ENCODE data around the gene STXBP5. TPM values are rescaled to one million over a fixed set of nuclear protein-coding genes. Genes with fewer than 3 reads are reported as not detected.
"Not testable (repeated sequence)": the region's sequence is repeated elsewhere in the genome, so short reads cannot be mapped to it uniquely, and the experiment has no call there.

The STXBP5 gene
- total RNA-seq, 4 donors from 2014 or later = 25.6 to 40.0 (median 30.4) TPM

- no peaks in the 10 kb centered on the region for H3K9me3 ChIP-seq
- intact Hi-C loops (cut with DNase I) = no loop called here
- no peak for DNase-seq
- TF ChIP-seq CTCF (IDR thresholded peaks at IDR 0.05) (no peak), POLR2A (IDR thresholded peaks at IDR 0.05) (no peak)
- no peak overlapping the region for H3K4me3 ChIP-seq
- no peaks in the 10 kb centered on the region for H3K27me3 ChIP-seq
- H3K36me3 ChIP-seq = peaks cover 0 to 30% (median 0%) of the 10 kb centered on the region in 3 donors
- no peaks in the 10 kb centered on the region for H3K4me1 ChIP-seq
- no peak overlapping the region for H3K27ac ChIP-seq
Observed at GRCh38 chr6:147371325-147371724, 167.1 kb downstream of the STXBP5 start.

GRCh38 chr6:147372806-147373205 is 168.6 kb downstream of the STXBP5 start:
- H3K4me1 ChIP-seq = no peaks in the 10 kb centered on the region
- DNase-seq = no peak
- intact Hi-C loops (cut with DNase I) = no loop called here

GRCh38 chr6:147378819-147379218 is 174.6 kb downstream of the STXBP5 start:
- no peak for DNase-seq
- H3K27ac ChIP-seq = no peak overlapping the region
- 86 to 94% methylated on average over 1 of the region's 1 CpG for WGBS, 2 donors
- TF ChIP-seq POLR2A (IDR thresholded peaks at IDR 0.05) = no peak
- TF ChIP-seq CTCF (IDR thresholded peaks at IDR 0.05) = no peak
- no peaks in the 10 kb centered on the region for H3K4me1 ChIP-seq
- H3K4me3 ChIP-seq = no peak overlapping the region
- peaks cover 0 to 68% (median 3%) of the 10 kb centered on the region in 3 donors for H3K36me3 ChIP-seq
- no peaks in the 10 kb centered on the region for H3K27me3 ChIP-seq
- H3K9me3 ChIP-seq = no peaks in the 10 kb centered on the region
- intact Hi-C loops (cut with DNase I) = no loop called here

More at GRCh38 chr6:147372806-147373205, 168.6 kb downstream of the STXBP5 start:
- no peak for TF ChIP-seq CTCF (IDR thresholded peaks at IDR 0.05)
- TF ChIP-seq POLR2A (IDR thresholded peaks at IDR 0.05) = no peak
- 100% methylated on average over 1 of the region's 1 CpG for WGBS, 2 donors
- no peaks in the 10 kb centered on the region for H3K9me3 ChIP-seq
- H3K4me3 ChIP-seq = no peak overlapping the region
- no peak overlapping the region for H3K27ac ChIP-seq
- no peaks in the 10 kb centered on the region for H3K27me3 ChIP-seq
- peaks cover 0 to 31% (median 0%) of the 10 kb centered on the region in 3 donors for H3K36me3 ChIP-seq

GRCh38 chr6:147380841-147381240 is 176.6 kb downstream of the STXBP5 start:
- 96% methylated on average over 3 of the region's 3 CpGs for WGBS, 2 donors
- H3K36me3 ChIP-seq = peaks cover 0 to 74% (median 3%) of the 10 kb centered on the region in 3 donors
- intact Hi-C loops (cut with DNase I) = not testable (repeated sequence)

GRCh38 chr6:147381712-147382111 is 177.5 kb downstream of the STXBP5 start:
- H3K36me3 ChIP-seq = peaks cover 0 to 66% (median 3%) of the 10 kb centered on the region in 3 donors
- no peak overlapping the region for H3K4me3 ChIP-seq
- H3K9me3 ChIP-seq = no peaks in the 10 kb centered on the region
- intact Hi-C loops (cut with DNase I) = no loop called here
- no peaks in the 10 kb centered on the region for H3K4me1 ChIP-seq
- WGBS, 2 donors = 86 to 98% methylated on average over 3 of the region's 3 CpGs
- no peak for TF ChIP-seq POLR2A (IDR thresholded peaks at IDR 0.05)
- TF ChIP-seq CTCF (IDR thresholded peaks at IDR 0.05) = no peak
- H3K27ac ChIP-seq = no peak overlapping the region
- no peaks in the 10 kb centered on the region for H3K27me3 ChIP-seq
- no peak for DNase-seq

More at GRCh38 chr6:147380841-147381240, 176.6 kb downstream of the STXBP5 start:
- H3K27me3 ChIP-seq, H3K9me3 ChIP-seq, H3K27ac ChIP-seq, H3K4me3 ChIP-seq, DNase-seq, H3K4me1 ChIP-seq: not testable (repeated sequence)

- Histone ChIP-seq H3K27ac (no peak overlapping the region), H3K4me3 (no peak overlapping the region), H3K27me3 (no peaks in the 10 kb centered on the region), H3K4me1 (no peaks in the 10 kb centered on the region), H3K9me3 (no peaks in the 10 kb centered on the region), H3K36me3 (peaks cover 0 to 57% (median 3%) of the 10 kb centered on the region in 3 donors)
- intact Hi-C loops (cut with DNase I) = no loop called here
- 90 to 92% methylated on average over 6 of the region's 6 CpGs for whole genome bisulfite sequencing, 2 donors
- no peak for DNase-seq
- TF ChIP-seq CTCF (IDR thresholded peaks at IDR 0.05) = peak in 5 of 6 experiments; percentile 28 to 62 (median 43)
- no peak for TF ChIP-seq POLR2A (IDR thresholded peaks at IDR 0.05)
Observed at GRCh38 chr6:147382945-147383554, 178.8 kb downstream of the STXBP5 start.

Measured in esophagus squamous epithelium (tissue), 5 donors.